GM19438 (cell line): ENCODE results near the gene IRX2.

Source experiments
- ATAC-seq: cut with Tn5 transposase; IDR thresholded peaks from one replicate; pipeline ENCODE4 v1.9.1; 2021; ENCODE audit warnings: low read depth; ENCODE audit not compliant: unreplicated experiment

Gene IRX2

GRCh38 chr5:2742921-2743679 is 8.4 kb downstream of the IRX2 start:
- ATAC-seq: no peak

- no peak for ATAC-seq
Observed at GRCh38 chr5:2741956-2742355, 9.5 kb downstream of the IRX2 start.

GRCh38 chr5:2740876-2741555 is 10.5 kb downstream of the IRX2 start:
- ATAC-seq: no peak

- ATAC-seq: no peak
Observed at GRCh38 chr5:2740051-2740875, 11.2 kb downstream of the IRX2 start.

- ATAC-seq: no peak
Observed at GRCh38 chr5:2739360-2740050, 12.0 kb downstream of the IRX2 start.

GRCh38 chr5:2738700-2739359 is 12.6 kb downstream of the IRX2 start:
- no peak for ATAC-seq

- no peak for ATAC-seq
Observed at GRCh38 chr5:2738156-2738699, 13.2 kb downstream of the IRX2 start.

GRCh38 chr5:2737273-2738155 is 14.0 kb downstream of the IRX2 start:
- ATAC-seq: no peak

GRCh38 chr5:2736872-2737271 is 14.6 kb downstream of the IRX2 start:
- ATAC-seq: no peak

- no peak for ATAC-seq
Observed at GRCh38 chr5:2735996-2736395, 15.5 kb downstream of the IRX2 start.

GRCh38 chr5:2732850-2733249 is 18.6 kb downstream of the IRX2 start:
- ATAC-seq: no peak

- ATAC-seq: no peak
Observed at GRCh38 chr5:2732004-2732403, 19.5 kb downstream of the IRX2 start.

- ATAC-seq: no peak
Observed at GRCh38 chr5:2729189-2729588, 22.3 kb downstream of the IRX2 start.

GRCh38 chr5:2727550-2727949 is 23.9 kb downstream of the IRX2 start:
- ATAC-seq: no peak

GRCh38 chr5:2725980-2726765 is 25.3 kb downstream of the IRX2 start:
- no peak for ATAC-seq

GRCh38 chr5:2724831-2725230 is 26.6 kb downstream of the IRX2 start:
- no peak for ATAC-seq

GRCh38 chr5:2724031-2724581 is 27.4 kb downstream of the IRX2 start:
- ATAC-seq: no peak

GRCh38 chr5:2722901-2723300 is 28.6 kb downstream of the IRX2 start:
- ATAC-seq: no peak
